Measurements from ENCODE around the gene ANO8.

DNA sequence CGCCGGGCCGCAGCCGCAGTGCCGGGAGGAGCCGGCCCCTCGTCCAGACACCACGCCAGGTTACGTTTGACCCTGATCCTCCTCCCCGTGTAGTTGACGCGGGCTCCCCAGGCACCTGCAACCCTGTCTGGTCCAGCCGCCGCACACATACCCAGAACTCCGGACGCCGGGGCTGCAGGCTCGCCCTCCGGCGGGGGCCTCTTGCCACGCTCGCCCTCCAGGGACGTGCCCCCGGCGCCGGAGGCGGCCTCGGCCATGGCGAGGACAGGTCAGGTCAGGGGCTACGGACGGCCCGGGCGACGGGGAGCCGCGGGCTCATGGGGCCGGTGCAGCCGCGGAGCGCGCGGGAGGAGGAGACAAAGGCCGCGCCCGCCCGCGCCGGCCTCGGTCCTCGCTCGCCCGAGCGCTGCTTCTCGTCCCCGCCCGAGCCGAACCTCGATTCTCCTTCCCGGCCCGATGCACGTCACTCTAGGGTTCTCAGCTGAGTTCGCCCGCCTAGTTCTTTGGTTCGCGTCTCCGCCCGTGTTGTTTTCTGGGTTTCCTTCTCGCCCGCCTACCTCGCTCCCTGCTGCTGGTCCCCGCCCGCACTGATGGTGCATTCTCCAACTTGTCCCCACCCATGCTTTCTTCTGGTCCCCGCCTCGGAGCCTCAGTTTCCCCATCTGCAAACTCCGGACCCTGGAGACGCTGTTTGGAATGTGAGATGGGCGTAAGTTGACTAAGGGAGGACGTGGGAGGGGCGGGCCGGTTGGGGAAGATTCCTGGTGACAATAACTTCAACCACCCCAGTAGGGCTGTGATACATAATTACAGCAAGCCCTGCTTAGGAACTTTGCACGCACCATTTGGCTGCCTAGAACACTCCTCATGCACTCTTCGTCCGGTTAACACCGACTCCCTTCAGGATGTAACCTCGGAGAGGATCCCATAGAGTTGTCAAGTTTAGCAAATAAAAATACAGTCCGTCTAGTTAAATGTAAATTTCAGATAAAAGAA lies at the start of gene ANO8:
- TF ChIP-seq FOXM1 (IDR thresholded peaks at IDR 0.05; ENCODE audit: low read depth): no peak
- TF ChIP-seq, protein P1, sequence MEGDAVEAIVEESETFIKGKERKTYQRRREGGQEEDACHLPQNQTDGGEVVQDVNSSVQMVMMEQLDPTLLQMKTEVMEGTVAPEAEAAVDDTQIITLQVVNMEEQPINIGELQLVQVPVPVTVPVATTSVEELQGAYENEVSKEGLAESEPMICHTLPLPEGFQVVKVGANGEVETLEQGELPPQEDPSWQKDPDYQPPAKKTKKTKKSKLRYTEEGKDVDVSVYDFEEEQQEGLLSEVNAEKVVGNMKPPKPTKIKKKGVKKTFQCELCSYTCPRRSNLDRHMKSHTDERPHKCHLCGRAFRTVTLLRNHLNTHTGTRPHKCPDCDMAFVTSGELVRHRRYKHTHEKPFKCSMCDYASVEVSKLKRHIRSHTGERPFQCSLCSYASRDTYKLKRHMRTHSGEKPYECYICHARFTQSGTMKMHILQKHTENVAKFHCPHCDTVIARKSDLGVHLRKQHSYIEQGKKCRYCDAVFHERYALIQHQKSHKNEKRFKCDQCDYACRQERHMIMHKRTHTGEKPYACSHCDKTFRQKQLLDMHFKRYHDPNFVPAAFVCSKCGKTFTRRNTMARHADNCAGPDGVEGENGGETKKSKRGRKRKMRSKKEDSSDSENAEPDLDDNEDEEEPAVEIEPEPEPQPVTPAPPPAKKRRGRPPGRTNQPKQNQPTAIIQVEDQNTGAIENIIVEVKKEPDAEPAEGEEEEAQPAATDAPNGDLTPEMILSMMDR (IDR thresholded peaks at IDR 0.05): no peak
- TF ChIP-seq TEAD4 (IDR thresholded peaks at IDR 0.05; ENCODE audit: borderline replicate concordance, insufficient read depth): no peak
- TF ChIP-seq GABPA (IDR thresholded peaks at IDR 0.05; ENCODE audit: low read depth): no peak
- TF ChIP-seq, protein P2, sequence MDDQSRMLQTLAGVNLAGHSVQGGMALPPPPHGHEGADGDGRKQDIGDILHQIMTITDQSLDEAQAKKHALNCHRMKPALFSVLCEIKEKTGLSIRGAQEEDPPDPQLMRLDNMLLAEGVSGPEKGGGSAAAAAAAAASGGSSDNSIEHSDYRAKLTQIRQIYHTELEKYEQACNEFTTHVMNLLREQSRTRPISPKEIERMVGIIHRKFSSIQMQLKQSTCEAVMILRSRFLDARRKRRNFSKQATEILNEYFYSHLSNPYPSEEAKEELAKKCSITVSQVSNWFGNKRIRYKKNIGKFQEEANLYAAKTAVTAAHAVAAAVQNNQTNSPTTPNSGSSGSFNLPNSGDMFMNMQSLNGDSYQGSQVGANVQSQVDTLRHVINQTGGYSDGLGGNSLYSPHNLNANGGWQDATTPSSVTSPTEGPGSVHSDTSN (IDR thresholded peaks at IDR 0.05): peak; percentile 92
- TF ChIP-seq, protein P3, sequence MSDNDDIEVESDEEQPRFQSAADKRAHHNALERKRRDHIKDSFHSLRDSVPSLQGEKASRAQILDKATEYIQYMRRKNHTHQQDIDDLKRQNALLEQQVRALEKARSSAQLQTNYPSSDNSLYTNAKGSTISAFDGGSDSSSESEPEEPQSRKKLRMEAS (IDR thresholded peaks at IDR 0.05; ENCODE audit: low read depth): peak; percentile 57; the same call in 1 of the 2 replicates
- no peak for TF ChIP-seq JUND (IDR thresholded peaks at IDR 0.05)

Data from SK-N-SH (cell line).